B cell (primary cell): ENCODE results near the gene ACTR8. TPM values are rescaled to one million over a fixed set of nuclear protein-coding genes. Genes with fewer than 3 reads are reported as not detected.
A peak's percentile ranks its signal among the peaks of the same experiment; 100 is the strongest.

ENCODE experiments used
- ATAC-seq: fragments of 200-7000 bp; cut with Tn5 transposase; one replicate; pipeline ENCODE4 v1.10.0; 2021; ENCODE audit warnings: low read depth, mild to moderate bottlenecking, moderate number of reproducible peaks, moderate library complexity
- CTCF ChIA-PET: fragments of 350-600 bp; sonication (Branson Sonifier 250); formaldehyde crosslinking; loops from one replicate; lab custom pipeline; 2021; ENCODE audit warnings: antibody characterized with exemption, inconsistent platforms; lab: Charles Lee
- POLR2A ChIA-PET: fragments of 350-600 bp; sonication (Branson Sonifier 250); formaldehyde crosslinking; loops from one replicate; lab custom pipeline; 2021; ENCODE audit warnings: antibody characterized with exemption; lab: Charles Lee
- DNase-seq: peaks from one replicate; pipeline ENCODE4 v3.0.0; 2013
- H2AFZ ChIP-seq: 2 replicates; pipeline ENCODE4 v1.6.1; 2012; ENCODE audit warnings: mild to moderate bottlenecking, low read depth, low read length; ENCODE audit not compliant: insufficient read depth, poor library complexity, severe bottlenecking
- H3K27ac ChIP-seq, 2 donors: 1 replicate in 1 of 2; 2 replicates in 1 of 2; pipeline ENCODE4 v1.5.1; 2012 to 2013; ENCODE audit warnings: low read length in 2 of 2, mild to moderate bottlenecking in 2 of 2, moderate library complexity in 1 of 2
- H3K27me3 ChIP-seq, 4 experiments: fragments of 200-600 bp in 1 of 4; sonication (generic) in 1 of 4; replicated peaks in 1 of 4; 1 replicate in 2 of 4; 2 replicates in 2 of 4; pipeline versions ENCODE4 v1.6.1 to v1.7.0; 2013 to 2016; ENCODE audit warnings: low read length in 3 of 4, mild to moderate bottlenecking in 2 of 4, mixed read lengths in 1 of 4, moderate library complexity in 1 of 4; ENCODE audit not compliant: insufficient read depth in 4 of 4, control insufficient read depth in 3 of 4; ENCODE audit errors: control extremely low read depth in 1 of 4
- H3K36me3 ChIP-seq, 2 experiments: replicated peaks in 1 of 2; 1 replicate in 1 of 2; 2 replicates in 1 of 2; pipeline versions ENCODE4 v1.6.1 to v1.7.1; 2013; ENCODE audit warnings: low read length in 1 of 2; ENCODE audit not compliant: insufficient read depth in 2 of 2, control insufficient read depth in 1 of 2; ENCODE audit errors: control extremely low read depth in 1 of 2, extremely low read depth in 1 of 2
- H3K4me1 ChIP-seq, 2 donors: fragments of 200-600 bp in 1 of 2; sonication (generic) in 1 of 2; 1 replicate in 1 of 2; 2 replicates in 1 of 2; pipeline versions ENCODE4 v1.5.1 to v1.6.1; 2013 to 2017; ENCODE audit warnings: low read length in 2 of 2; ENCODE audit not compliant: control insufficient read depth in 2 of 2, insufficient read depth in 2 of 2
- H3K4me2 ChIP-seq: replicated peaks from 2 replicates; pipeline ENCODE3; 2012; ENCODE audit warnings: mild to moderate bottlenecking, low read depth, low read length; ENCODE audit not compliant: poor library complexity, severe bottlenecking
- H3K4me3 ChIP-seq, 5 experiments: fragments of 200-600 bp in 1 of 5; sonication (generic) in 1 of 5; 1 replicate in 3 of 5; 2 replicates in 2 of 5; pipeline versions ENCODE4 v1.5.1 to v1.7.0; 2011 to 2016; ENCODE audit warnings: low read length in 4 of 5, mild to moderate bottlenecking in 4 of 5, low read depth in 2 of 5, control low read depth in 1 of 5, moderate library complexity in 1 of 5; ENCODE audit not compliant: insufficient read depth in 1 of 5; ENCODE audit errors: control extremely low read depth in 1 of 5, extremely low read depth in 1 of 5
- H3K79me2 ChIP-seq: fragments of 200-600 bp; sonication (generic); one replicate; pipeline ENCODE4 v1.6.0; 2016; ENCODE audit warnings: low read length; ENCODE audit not compliant: control insufficient read depth, insufficient read depth
- H3K9ac ChIP-seq: fragments of 200-600 bp; sonication (generic); 2 replicates; pipeline ENCODE4 v1.6.1; 2017; ENCODE audit warnings: mild to moderate bottlenecking, low read length, moderate library complexity
- H3K9me3 ChIP-seq, 3 donors: one replicate each; pipeline versions ENCODE4 v1.6.1 to v1.7.1; 2013; ENCODE audit warnings: low read length in 2 of 3; ENCODE audit not compliant: control insufficient read depth in 2 of 3, insufficient read depth in 1 of 3; ENCODE audit errors: control extremely low read depth in 1 of 3
- H4K20me1 ChIP-seq: 2 replicates; pipeline ENCODE4 v1.6.0; 2012; ENCODE audit warnings: mild to moderate bottlenecking, low read length; ENCODE audit not compliant: insufficient read depth, control insufficient read depth, poor library complexity, severe bottlenecking
- H3K27ac Mint-ChIP-seq: one replicate; pipeline ENCODE4 v1.8.0; 2021; ENCODE audit warnings: mixed read lengths
- H3K27me3 Mint-ChIP-seq: one replicate; pipeline ENCODE4 v1.8.0; 2021; ENCODE audit warnings: mixed read lengths
- H3K4me1 Mint-ChIP-seq: one replicate; pipeline ENCODE4 v1.8.0; 2021; ENCODE audit warnings: mixed read lengths
- H3K4me3 Mint-ChIP-seq: one replicate; pipeline ENCODE4 v1.8.0; 2021; ENCODE audit warnings: mixed read lengths
- H3K9me3 Mint-ChIP-seq: one replicate; pipeline ENCODE4 v1.8.0; 2022; ENCODE audit warnings: mixed read lengths; ENCODE audit not compliant: insufficient read depth
- CTCF ChIP-seq: fragments of 200-600 bp; IDR thresholded peaks from one replicate; pipeline ENCODE4 v1.8.0; 2022; ENCODE audit warnings: antibody characterized with exemption, mild to moderate bottlenecking
- EZH2 ChIP-seq: IDR thresholded peaks from 2 replicates; pipeline ENCODE4 v1.6.1; 2012; ENCODE audit warnings: borderline replicate concordance, low read depth, mild to moderate bottlenecking, moderate library complexity, low read length; ENCODE audit not compliant: insufficient read depth, poor library complexity, severe bottlenecking
- WGBS: methylation state at CpG from one replicate; pipeline ENCODE4 v1.1.5; 2013; ENCODE audit warnings: missing lambda C conversion rate; ENCODE audit not compliant: insufficient coverage; 5-methylcytosine and 5-hydroxymethylcytosine counted together
- intact Hi-C: fragments of 100-400 bp; cut with micrococcal nuclease; formaldehyde crosslinking; loops from one replicate; pipeline ENCODE4 v1.10.0; 2022
- polyA plus RNA-seq: library from polyadenylated mRNA; depleted of rRNA; stranded (reverse); fragments of >200 nt; gene quantifications from 2 replicates; pipeline ENCODE4 v1.2.3, GENCODE V29; 2012
- total RNA-seq, 2 donors: library from RNA; stranded (reverse); fragments of 120-200 nt in 1 of 2; gene quantifications; 1 replicate in 1 of 2; 2 replicates in 1 of 2; pipeline versions ENCODE4 v1.2.3 to v1.2.4, GENCODE V29; 2013 to 2022

ACTR8 gene
- total and polyA plus RNA-seq, 2 donors (not counting 1 experiment from before 2014, with no cell fraction given) = 10.8 to 42.0 TPM

- Histone ChIP-seq H3K4me1 (peaks cover 20 to 25% of the 10 kb centered on the region in 2 donors), H3K79me2 (peaks cover 43% of the 10 kb centered on the region), H3K9ac (peak overlapping the region; percentile 100), H3K4me3 (peak overlapping the region; percentile 81 to 99 (median 96)), H4K20me1 (no peaks in the 10 kb centered on the region), H3K4me2 (peak overlapping the region; percentile 88), H2AFZ (peak overlapping the region; percentile 78), H3K36me3 (peaks cover 0 to 21% of the 10 kb centered on the region in 2 experiments), H3K27ac (peak overlapping the region; percentile 93 to 99), H3K9me3 (no peaks in the 10 kb centered on the region), H3K27me3 (no peaks in the 10 kb centered on the region)
- intact Hi-C loops = loop anchor here (1.0 kb wide), 1 partner anchor 9 kb away; the partner anchor contains the start of gene ACTR8
- TF ChIP-seq CTCF (no peak), EZH2 (no peak)
- H3K27me3 Mint-ChIP-seq = peaks cover 6% of the 10 kb centered on the region
- ATAC-seq (no peak), DNase-seq (peak; percentile 73)
- CTCF ChIA-PET = interaction anchor here (1.3 kb wide), 1 partner anchor 9 kb away, joined by 3 read pairs; the partner anchor contains the start of gene ACTR8
- peaks cover 5% of the 10 kb centered on the region for H3K9me3 Mint-ChIP-seq
- POLR2A ChIA-PET = interaction anchor here (1.8 kb wide), 1 partner anchor 10 kb away, joined by 9 read pairs; no protein-coding TSS in a partner anchor
- peaks cover 35% of the 10 kb centered on the region for H3K4me1 Mint-ChIP-seq
- peak overlapping the region; percentile 99 for H3K27ac Mint-ChIP-seq
- peak overlapping the region; percentile 98 for H3K4me3 Mint-ChIP-seq
- WGBS = 5% methylated on average over 18 of the region's 21 CpGs
These were observed 8.9 kb upstream of the ACTR8 start for GRCh38 chr3:53890726-53891475.

GRCh38 chr3:53888232-53888631, 6.3 kb upstream of the ACTR8 start:
- ATAC-seq (no peak), DNase-seq (no peak)
- ChIA-PET POLR2A (no interaction called here), CTCF (no interaction called here)
- no peak for TF ChIP-seq CTCF
- no peak for TF ChIP-seq EZH2
- H3K27me3 Mint-ChIP-seq = no peaks in the 10 kb centered on the region
- Histone ChIP-seq H2AFZ (no peak overlapping the region), H3K27me3 (no peaks in the 10 kb centered on the region), H3K9me3 (no peaks in the 10 kb centered on the region), H3K4me1 (peaks cover 20 to 25% of the 10 kb centered on the region in 2 donors), H3K79me2 (peaks cover 43% of the 10 kb centered on the region), H3K36me3 (peaks cover 3 to 39% of the 10 kb centered on the region in 2 experiments), H3K27ac (no peak overlapping the region), H3K4me3 (no peak overlapping the region), H3K4me2 (no peak overlapping the region), H3K9ac (no peak overlapping the region), H4K20me1 (no peaks in the 10 kb centered on the region)
- peaks cover 35% of the 10 kb centered on the region for H3K4me1 Mint-ChIP-seq
- intact Hi-C loops = no loop called here
- H3K4me3 Mint-ChIP-seq = no peak overlapping the region
- H3K9me3 Mint-ChIP-seq = peaks cover 4% of the 10 kb centered on the region
- no CpG with 5 or more reads among the region's 1 CpG for WGBS
- H3K27ac Mint-ChIP-seq = no peak overlapping the region
